ENCODE data around the gene LNX2.

DNA sequence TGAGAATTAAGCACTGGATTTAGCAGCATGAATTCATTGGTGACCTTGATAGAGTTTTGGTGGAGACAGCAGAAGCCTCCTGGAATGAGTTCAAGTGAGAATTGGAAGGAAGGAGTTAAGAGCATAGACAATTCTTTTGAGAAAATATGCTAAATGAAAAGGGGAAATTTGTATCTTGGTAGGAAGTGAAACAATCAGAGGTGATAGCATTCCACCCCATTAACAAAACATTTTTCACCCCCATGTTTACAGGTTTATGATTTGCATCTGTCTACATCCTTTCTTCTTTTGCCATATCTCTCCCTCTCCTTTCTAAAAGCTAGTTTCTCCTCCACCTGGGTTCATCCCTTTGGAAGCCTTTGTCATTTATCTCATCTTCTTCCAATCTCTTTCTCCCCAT, 27.5 kb downstream of the LNX2 start:
- TF ChIP-seq CTCF (IDR thresholded peaks at IDR 0.05) (no peak), POLR2A (IDR thresholded peaks at IDR 0.05) (no peak), EP300 (IDR thresholded peaks at IDR 0.05) (no peak)
